CD14-positive monocyte (primary cell): ENCODE results near the gene USO1. TPM values are rescaled to one million over a fixed set of nuclear protein-coding genes. Genes with fewer than 3 reads are reported as not detected.

ENCODE experiments used
- DNase-seq, 3 donors: peaks; one replicate each; pipeline ENCODE4 v3.0.0-alpha.2; 2011 to 2022
- H2AFZ ChIP-seq: 2 replicates; pipeline ENCODE4 v1.6.0; 2012; ENCODE audit warnings: mild to moderate bottlenecking, low read depth, low read length, inconsistent platforms; ENCODE audit not compliant: insufficient read depth, poor library complexity, severe bottlenecking
- H3K27ac ChIP-seq, 2 donors: 1 replicate in 1 of 2; 2 replicates in 1 of 2; pipeline ENCODE4 v1.5.1; 2012 to 2013; ENCODE audit warnings: low read length in 2 of 2, control low read depth in 1 of 2, inconsistent platforms in 1 of 2, low read depth in 1 of 2, mild to moderate bottlenecking in 1 of 2
- H3K27me3 ChIP-seq, 2 donors: one replicate each; pipeline versions ENCODE4 v1.6.0 to v1.6.1; 2011 to 2013; ENCODE audit warnings: low read length in 2 of 2; ENCODE audit not compliant: control insufficient read depth in 2 of 2, insufficient read depth in 2 of 2
- H3K36me3 ChIP-seq, 2 donors: replicated peaks in 1 of 2; 1 replicate in 1 of 2; 2 replicates in 1 of 2; pipeline versions ENCODE4 v1.5.1 to v1.6.1; 2012 to 2013; ENCODE audit warnings: low read length in 2 of 2, control low read depth in 1 of 2, inconsistent platforms in 1 of 2, mild to moderate bottlenecking in 1 of 2; ENCODE audit not compliant: insufficient read depth in 2 of 2, control insufficient read depth in 1 of 2
- H3K4me1 ChIP-seq, 2 donors: 1 replicate in 1 of 2; 2 replicates in 1 of 2; pipeline versions ENCODE4 v1.5.1 to v1.6.1; 2012 to 2013; ENCODE audit warnings: low read length in 2 of 2, control low read depth in 1 of 2, inconsistent platforms in 1 of 2, mild to moderate bottlenecking in 1 of 2, moderate library complexity in 1 of 2; ENCODE audit not compliant: insufficient read depth in 2 of 2, control insufficient read depth in 1 of 2
- H3K4me2 ChIP-seq: replicated peaks from 2 replicates; pipeline ENCODE3; 2012; ENCODE audit warnings: low read length, moderate library complexity, mild to moderate bottlenecking; ENCODE audit not compliant: poor library complexity, severe bottlenecking; ENCODE audit errors: extremely low read depth
- H3K4me3 ChIP-seq, 3 experiments: fragments of 200-600 bp in 1 of 3; sonication (generic) in 1 of 3; replicated peaks in 1 of 3; 1 replicate in 2 of 3; 2 replicates in 1 of 3; pipeline ENCODE4 v1.5.1; 2011 to 2013; ENCODE audit warnings: low read length in 3 of 3, mild to moderate bottlenecking in 3 of 3, control low read depth in 2 of 3, low read depth in 2 of 3, inconsistent platforms in 1 of 3, moderate library complexity in 1 of 3
- H3K79me2 ChIP-seq: 2 replicates; pipeline ENCODE4 v1.6.0; 2012; ENCODE audit warnings: mild to moderate bottlenecking, control low read depth, inconsistent platforms, low read length, moderate library complexity; ENCODE audit not compliant: insufficient read depth
- H3K9ac ChIP-seq: 2 replicates; pipeline ENCODE4 v1.6.0; 2017; ENCODE audit warnings: low read length, mild to moderate bottlenecking; ENCODE audit not compliant: insufficient read depth, poor library complexity, severe bottlenecking
- H3K9me3 ChIP-seq, 2 donors: replicated peaks in 1 of 2; 1 replicate in 1 of 2; 2 replicates in 1 of 2; pipeline versions ENCODE4 v1.5.1 to v1.6.1; 2012 to 2013; ENCODE audit warnings: low read length in 2 of 2, control low read depth in 1 of 2; ENCODE audit not compliant: control insufficient read depth in 1 of 2, insufficient read depth in 1 of 2
- H4K20me1 ChIP-seq: 2 replicates; pipeline ENCODE4 v1.6.0; 2012; ENCODE audit warnings: mild to moderate bottlenecking, low read length, control low read depth, moderate library complexity; ENCODE audit not compliant: insufficient read depth
- H3K27ac Mint-ChIP-seq, 7 donors: one replicate each; pipeline ENCODE4 v1.8.0; 2020; ENCODE audit warnings: mild to moderate bottlenecking in 7 of 7, mixed read lengths in 7 of 7, moderate library complexity in 6 of 7, inconsistent platforms in 2 of 7
- H3K27me3 Mint-ChIP-seq, 3 donors: one replicate each; pipeline ENCODE4 v1.8.0; 2021 to 2022; ENCODE audit warnings: low read depth in 3 of 3, mild to moderate bottlenecking in 3 of 3, mixed read lengths in 3 of 3, moderate library complexity in 3 of 3, inconsistent platforms in 1 of 3
- H3K36me3 Mint-ChIP-seq, 2 donors: one replicate each; pipeline ENCODE4 v1.8.0; 2020; ENCODE audit warnings: mixed read lengths in 2 of 2, inconsistent platforms in 1 of 2, mild to moderate bottlenecking in 1 of 2
- H3K4me1 Mint-ChIP-seq: one replicate; pipeline ENCODE4 v1.8.0; 2020; ENCODE audit warnings: mild to moderate bottlenecking, mixed read lengths
- H3K4me3 Mint-ChIP-seq, 2 donors: one replicate each; pipeline ENCODE4 v1.8.0; 2020; ENCODE audit warnings: mild to moderate bottlenecking in 2 of 2, mixed read lengths in 2 of 2, moderate library complexity in 1 of 2
- H3K9me3 Mint-ChIP-seq, 7 donors: one replicate each; pipeline ENCODE4 v1.8.0; 2020 to 2022; ENCODE audit warnings: mixed read lengths in 7 of 7, mild to moderate bottlenecking in 6 of 7, moderate library complexity in 6 of 7, inconsistent platforms in 2 of 7
- CTCF ChIP-seq: fragments of 200-600 bp; IDR thresholded peaks from one replicate; pipeline ENCODE4 v1.8.0; 2022; ENCODE audit warnings: antibody characterized with exemption, mild to moderate bottlenecking
- WGBS: methylation state at CpG from one replicate; pipeline ENCODE4 v1.1.5; 2013; ENCODE audit warnings: missing lambda C conversion rate; ENCODE audit not compliant: insufficient coverage; 5-methylcytosine and 5-hydroxymethylcytosine counted together
- intact Hi-C, 2 donors: fragments of 100-400 bp; cut with micrococcal nuclease; formaldehyde crosslinking; loops; one replicate each; pipeline versions ENCODE4 v1.15.0 to v1.15.1; 2023
- polyA plus RNA-seq, 3 donors: library from polyadenylated mRNA; depleted of rRNA in 1 of 3; unstranded in 2 of 3; stranded (reverse) in 1 of 3; fragments of 300-500 nt in 2 of 3; fragments of >200 nt in 1 of 3; fragmentation: Illumina TruSeq in 2 of 3; gene quantifications; 1 replicate in 2 of 3; 2 replicates in 1 of 3; pipeline ENCODE4 v1.2.3, GENCODE V29; 2012 to 2021

The USO1 gene
- polyA plus RNA-seq, 3 donors, result 15.4 to 26.9 (median 17.5) TPM

GRCh38 chr4:75696581-75696980, 27.8 kb upstream of the USO1 start:
- 100% methylated on average over 1 of the region's 3 CpGs for WGBS
- Mint-ChIP-seq H3K27ac (no peak overlapping the region), H3K9me3 (peaks cover 0 to 3% (median 0%) of the 10 kb centered on the region in 7 donors), H3K4me3 (no peak overlapping the region), H3K36me3 (peaks cover 0 to 4% of the 10 kb centered on the region in 2 donors), H3K27me3 (no peaks in the 10 kb centered on the region), H3K4me1 (peaks cover 15% of the 10 kb centered on the region)
- Histone ChIP-seq H4K20me1 (no peaks in the 10 kb centered on the region), H2AFZ (no peak overlapping the region), H3K27ac (no peak overlapping the region), H3K79me2 (no peaks in the 10 kb centered on the region), H3K4me1 (peaks cover 16% of the 10 kb centered on the region in 2 donors), H3K36me3 (no peaks in the 10 kb centered on the region), H3K27me3 (no peaks in the 10 kb centered on the region), H3K4me2 (no peak overlapping the region), H3K9ac (no peak overlapping the region), H3K4me3 (no peak overlapping the region), H3K9me3 (peaks cover 0 to 2% of the 10 kb centered on the region in 2 donors)
- DNase-seq, result no peak
- no peak for TF ChIP-seq CTCF
- intact Hi-C loops, result no loop called here

- H4K20me1 ChIP-seq, result no peaks in the 10 kb centered on the region
- peak overlapping the region; percentile 54 for H3K9ac ChIP-seq
- H3K36me3 ChIP-seq, result no peaks in the 10 kb centered on the region
- H3K27ac Mint-ChIP-seq, result peak overlapping the region; percentile 89 to 96 (median 93)
- H3K27me3 ChIP-seq, result no peaks in the 10 kb centered on the region
- H2AFZ ChIP-seq, result peak overlapping the region; percentile 88
- H3K4me1 Mint-ChIP-seq, result peaks cover 15% of the 10 kb centered on the region
- H3K9me3 Mint-ChIP-seq, result peaks cover 0 to 3% (median 0%) of the 10 kb centered on the region in 7 donors
- peak overlapping the region; percentile 19 to 70 (median 34) for H3K4me3 ChIP-seq
- TF ChIP-seq CTCF, result no peak
- H3K27me3 Mint-ChIP-seq, result no peaks in the 10 kb centered on the region
- intact Hi-C loops, result no loop called here
- DNase-seq, result peak; percentile 73 to 87 (median 73)
- peaks cover 0 to 4% of the 10 kb centered on the region in 2 donors for H3K36me3 Mint-ChIP-seq
- H3K9me3 ChIP-seq, result peaks cover 0 to 2% of the 10 kb centered on the region in 2 donors
- no peaks in the 10 kb centered on the region for H3K79me2 ChIP-seq
- peak overlapping the region; percentile 59 to 86 for H3K4me3 Mint-ChIP-seq
- peak overlapping the region; percentile 73 to 85 for H3K27ac ChIP-seq
- 27% methylated on average over 4 of the region's 6 CpGs for WGBS
- peak overlapping the region; percentile 68 for H3K4me2 ChIP-seq
- peaks cover 16% of the 10 kb centered on the region in 2 donors for H3K4me1 ChIP-seq
These were observed 26.0 kb upstream of the USO1 start for GRCh38 chr4:75698162-75698962.
